AG08395 (cell line): Measurements from ENCODE around the gene SCAF11.
"Not testable (repeated sequence)": the region's sequence is repeated elsewhere in the genome, so short reads cannot be mapped to it uniquely, and the experiment has no call there.

Experiments
- DNase-seq: peaks from one replicate; pipeline ENCODE4 v3.0.0; 2012; ENCODE audit warnings: mixed read lengths, low spot score

Gene SCAF11, protein sequence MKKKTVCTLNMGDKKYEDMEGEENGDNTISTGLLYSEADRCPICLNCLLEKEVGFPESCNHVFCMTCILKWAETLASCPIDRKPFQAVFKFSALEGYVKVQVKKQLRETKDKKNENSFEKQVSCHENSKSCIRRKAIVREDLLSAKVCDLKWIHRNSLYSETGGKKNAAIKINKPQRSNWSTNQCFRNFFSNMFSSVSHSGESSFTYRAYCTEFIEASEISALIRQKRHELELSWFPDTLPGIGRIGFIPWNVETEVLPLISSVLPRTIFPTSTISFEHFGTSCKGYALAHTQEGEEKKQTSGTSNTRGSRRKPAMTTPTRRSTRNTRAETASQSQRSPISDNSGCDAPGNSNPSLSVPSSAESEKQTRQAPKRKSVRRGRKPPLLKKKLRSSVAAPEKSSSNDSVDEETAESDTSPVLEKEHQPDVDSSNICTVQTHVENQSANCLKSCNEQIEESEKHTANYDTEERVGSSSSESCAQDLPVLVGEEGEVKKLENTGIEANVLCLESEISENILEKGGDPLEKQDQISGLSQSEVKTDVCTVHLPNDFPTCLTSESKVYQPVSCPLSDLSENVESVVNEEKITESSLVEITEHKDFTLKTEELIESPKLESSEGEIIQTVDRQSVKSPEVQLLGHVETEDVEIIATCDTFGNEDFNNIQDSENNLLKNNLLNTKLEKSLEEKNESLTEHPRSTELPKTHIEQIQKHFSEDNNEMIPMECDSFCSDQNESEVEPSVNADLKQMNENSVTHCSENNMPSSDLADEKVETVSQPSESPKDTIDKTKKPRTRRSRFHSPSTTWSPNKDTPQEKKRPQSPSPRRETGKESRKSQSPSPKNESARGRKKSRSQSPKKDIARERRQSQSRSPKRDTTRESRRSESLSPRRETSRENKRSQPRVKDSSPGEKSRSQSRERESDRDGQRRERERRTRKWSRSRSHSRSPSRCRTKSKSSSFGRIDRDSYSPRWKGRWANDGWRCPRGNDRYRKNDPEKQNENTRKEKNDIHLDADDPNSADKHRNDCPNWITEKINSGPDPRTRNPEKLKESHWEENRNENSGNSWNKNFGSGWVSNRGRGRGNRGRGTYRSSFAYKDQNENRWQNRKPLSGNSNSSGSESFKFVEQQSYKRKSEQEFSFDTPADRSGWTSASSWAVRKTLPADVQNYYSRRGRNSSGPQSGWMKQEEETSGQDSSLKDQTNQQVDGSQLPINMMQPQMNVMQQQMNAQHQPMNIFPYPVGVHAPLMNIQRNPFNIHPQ (N-terminal part only)

GRCh38 chr12:45990468-45991283 lies at the start of gene SCAF11:
Gene SCAF11 (minus strand): TSS chr12:45990574. CDS start chr12:45964167, 26,407 bp downstream.
- DNase-seq = peak; percentile 99

GRCh38 chr12:46037066-46037465 lies 46.7 kb upstream of the SCAF11 start:
- not testable (repeated sequence) for DNase-seq

DNA sequence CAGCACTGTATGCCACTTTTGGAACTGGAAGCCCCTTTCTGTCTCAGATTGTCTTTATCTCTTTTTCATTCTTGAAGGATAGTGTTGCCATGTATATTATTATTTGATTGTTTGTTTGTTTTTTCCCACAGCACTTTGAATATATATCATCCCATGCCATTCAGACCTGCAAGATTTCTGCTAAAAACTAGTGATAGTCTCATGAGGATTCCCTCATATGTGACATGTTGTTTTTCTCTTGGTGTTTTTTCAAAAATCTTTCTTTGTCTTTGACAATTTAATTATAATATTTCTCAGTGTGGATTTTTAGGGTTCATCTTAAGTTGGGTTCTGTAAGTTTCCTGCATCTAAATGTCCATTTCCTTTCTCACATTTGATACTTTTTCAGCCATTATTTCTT lies 36.8 kb upstream of the SCAF11 start:
- DNase-seq = no peak

DNA sequence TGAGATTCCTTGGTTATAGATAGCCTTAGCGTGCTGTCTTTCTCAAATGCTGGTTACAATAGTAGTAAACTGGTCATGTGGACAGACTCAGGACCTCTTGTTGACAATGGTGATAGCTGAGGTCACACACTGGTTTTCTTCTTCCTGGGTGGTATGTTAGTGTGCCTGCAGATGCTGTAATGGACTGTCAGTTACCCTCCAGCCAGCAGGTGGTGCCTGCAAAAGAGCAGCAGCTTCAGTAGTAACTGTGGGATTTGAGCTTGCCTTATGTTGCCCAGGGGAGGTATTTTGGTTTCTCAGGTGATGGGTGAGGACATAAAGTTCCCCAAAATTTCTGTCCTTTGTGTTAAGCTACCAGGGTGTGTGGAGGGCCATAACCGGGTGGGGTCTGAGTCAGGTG lies 33.7 kb upstream of the SCAF11 start:
- no peak for DNase-seq

- no peak for DNase-seq
These were observed 30.4 kb upstream of the SCAF11 start for GRCh38 chr12:46020768-46021167.

GRCh38 chr12:46018712-46019111 lies 28.3 kb upstream of the SCAF11 start:
- not testable (repeated sequence) for DNase-seq

DNA sequence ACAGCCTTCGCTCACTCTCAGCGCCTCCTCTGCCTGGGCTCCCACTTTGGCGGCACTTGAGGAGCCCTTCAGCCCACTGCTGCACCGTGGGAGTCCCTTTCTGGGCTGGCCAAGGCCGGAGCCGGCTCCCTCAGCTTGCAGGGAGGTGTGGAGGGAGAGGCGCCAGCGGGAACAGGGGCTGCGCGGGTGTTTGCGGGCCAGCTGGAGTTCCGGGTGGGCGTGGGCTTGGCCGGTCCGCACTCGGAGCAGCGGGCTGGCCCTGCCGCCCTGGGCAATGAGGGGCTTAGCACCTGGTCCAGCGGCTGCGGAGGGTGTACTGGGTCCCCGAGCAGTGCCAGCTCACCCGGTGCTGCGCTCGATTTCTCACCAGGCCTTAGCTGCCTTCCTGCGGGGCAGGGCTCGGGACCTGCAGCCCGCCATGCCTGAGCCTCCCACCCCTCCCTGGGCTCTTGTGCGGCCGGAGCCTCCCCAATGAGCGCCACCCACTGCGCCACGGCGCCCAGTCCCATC lies 27.5 kb upstream of the SCAF11 start:
- DNase-seq = not testable (repeated sequence)

DNA sequence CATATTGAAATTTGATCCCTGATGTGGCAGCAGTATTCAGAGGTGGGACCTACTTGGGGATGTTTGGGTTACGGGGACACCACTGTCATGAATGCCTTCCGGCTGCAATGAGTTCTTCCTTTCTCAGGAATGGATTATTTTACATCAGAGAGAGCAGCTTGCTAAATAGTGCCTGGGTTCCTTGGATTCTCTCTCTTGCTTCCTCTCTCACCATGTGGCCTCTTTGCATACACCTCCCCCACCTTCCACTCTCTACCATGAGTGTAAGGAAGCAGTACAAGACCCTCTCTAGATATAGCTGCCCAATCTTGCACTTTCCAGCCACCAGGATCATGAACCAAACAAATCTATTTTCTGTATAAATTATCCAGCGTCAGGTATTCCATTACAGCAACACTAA lies 15.4 kb upstream of the SCAF11 start:
- no peak for DNase-seq

DNA sequence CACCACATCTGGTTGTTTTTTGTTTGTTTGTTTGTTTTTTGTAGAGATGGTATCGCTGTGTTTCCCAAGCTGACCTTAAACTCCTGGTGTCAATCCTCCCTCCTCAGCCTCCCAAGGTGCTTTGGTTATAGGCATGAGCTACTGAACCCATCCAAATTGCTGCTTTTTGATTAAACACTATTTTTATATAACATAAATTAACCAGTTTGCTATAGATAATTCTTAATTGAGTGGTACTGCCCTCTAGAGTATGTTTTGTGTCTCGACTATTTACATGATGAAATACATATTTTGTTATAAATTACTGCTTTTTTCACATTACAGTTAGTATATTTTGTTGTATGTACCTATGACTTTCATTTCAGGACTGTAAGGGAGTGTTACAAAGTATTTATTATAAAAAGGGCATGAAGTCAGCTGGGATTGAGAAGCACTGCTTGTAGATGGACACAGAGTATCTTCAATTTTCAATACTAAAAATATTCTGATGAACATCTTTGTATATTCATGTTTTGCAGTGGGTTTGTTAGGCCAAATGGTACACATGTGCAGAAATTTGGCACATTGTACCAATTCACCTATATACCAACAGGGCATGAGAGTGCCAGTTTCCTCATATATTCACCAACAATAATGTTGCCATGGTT lies 14.9 kb upstream of the SCAF11 start:
- peak; percentile 21 for DNase-seq

DNA sequence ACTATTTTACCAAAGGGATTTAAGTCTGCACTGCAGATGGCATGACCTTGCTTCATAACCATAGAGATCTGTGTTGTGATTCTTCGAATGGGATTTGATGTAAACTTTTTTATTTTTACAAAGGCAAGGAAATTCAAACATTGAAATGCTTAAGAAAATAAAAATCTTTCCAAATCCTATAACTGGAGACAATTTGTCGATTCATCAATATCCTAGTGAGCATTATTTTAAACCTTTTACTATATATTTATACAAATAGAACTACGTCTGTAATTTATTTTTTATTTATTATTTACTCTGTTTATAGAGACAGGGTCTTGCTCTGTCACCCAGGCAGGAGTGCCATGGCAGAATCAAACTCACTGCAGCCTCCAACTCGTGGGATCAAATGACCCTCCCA lies 14.3 kb upstream of the SCAF11 start:
- no peak for DNase-seq

DNA sequence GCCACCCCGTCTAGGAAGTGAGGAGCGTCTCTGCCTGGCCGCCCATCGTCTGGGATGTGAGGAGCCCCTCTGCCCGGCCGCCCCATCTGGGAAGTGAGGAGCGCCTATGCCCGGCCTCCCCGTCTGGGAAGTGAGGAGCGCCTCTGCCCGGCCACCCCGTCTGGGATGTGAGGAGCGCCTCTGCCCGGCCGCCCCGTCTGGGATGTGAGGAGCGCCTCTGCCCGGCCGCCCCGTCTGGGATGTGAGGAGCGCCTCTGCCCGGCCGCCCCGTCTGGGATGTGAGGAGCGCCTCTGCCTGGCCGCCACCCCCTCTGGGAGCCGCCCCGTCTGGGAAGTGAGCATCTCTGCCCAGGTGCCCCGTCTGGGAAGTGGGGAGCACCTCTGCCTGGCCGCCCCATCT lies 9.7 kb upstream of the SCAF11 start:
- not testable (repeated sequence) for DNase-seq

DNA sequence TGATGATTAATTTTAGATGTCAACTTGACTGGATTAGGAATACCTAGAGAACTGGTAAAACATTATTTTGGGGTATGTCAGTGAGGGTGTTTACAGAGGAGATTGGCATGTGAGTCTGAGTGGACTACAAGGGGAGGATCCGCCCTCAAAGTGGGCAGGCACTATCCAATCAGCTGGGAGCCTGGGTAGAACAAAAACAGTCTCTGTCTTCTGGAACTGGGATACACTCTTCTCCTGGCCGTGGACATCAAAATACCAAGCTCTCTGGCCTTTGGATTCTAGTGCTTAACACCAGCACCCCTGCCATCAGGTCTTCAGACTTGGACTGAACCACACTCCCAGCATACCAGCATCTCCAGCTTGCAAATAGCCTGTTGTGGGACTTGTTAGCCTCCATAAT lies 4.4 kb upstream of the SCAF11 start:
- no peak for DNase-seq

DNA sequence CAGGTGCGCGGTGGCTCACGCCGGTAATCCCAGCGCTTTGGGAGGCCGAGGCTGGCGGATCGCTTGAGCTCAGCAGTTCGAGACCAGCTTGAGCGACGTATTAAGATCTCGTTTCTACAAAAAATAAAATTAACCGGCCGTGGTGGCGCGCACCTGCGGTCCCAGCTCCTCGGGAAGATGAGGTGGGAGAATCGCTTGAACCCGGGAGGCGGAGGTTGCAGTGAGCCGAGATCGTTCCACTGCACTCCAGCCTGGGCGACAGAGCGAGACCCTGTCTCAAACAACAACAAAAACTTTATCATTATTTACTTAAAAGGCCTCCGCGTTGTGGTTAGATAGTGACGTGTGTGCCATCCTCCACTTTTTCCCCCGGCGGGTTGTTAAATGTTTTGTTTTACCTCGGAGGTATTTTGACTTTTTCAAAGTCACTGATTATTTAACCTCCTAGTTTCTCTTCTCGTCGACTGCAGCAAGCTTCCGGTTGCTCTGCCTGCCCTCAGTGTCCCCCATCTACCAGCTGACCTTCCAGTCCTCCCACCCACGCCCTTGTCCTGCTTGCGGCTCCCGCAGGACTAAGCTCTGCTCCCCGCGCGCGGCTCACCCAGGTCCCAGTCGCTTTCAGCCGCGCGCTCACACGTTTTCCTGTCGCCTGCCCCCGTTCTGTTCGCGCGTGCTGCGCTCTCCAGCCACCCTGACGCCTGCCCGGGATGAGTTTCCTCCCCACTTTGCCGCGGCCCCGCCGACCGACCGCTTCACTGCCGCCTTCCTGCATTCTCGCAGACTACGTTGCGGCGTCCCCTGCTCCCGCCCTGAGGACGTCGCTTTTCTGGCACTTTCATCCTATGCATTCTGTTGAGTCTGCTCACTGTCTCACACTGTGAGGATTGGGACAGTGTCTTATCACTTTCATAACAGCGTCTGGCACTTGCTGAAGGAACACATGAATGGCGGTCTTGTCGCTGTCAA lies 1.2 kb upstream of the SCAF11 start:
- peak; percentile 77 for DNase-seq

- DNase-seq = peak; percentile 24
These were observed 480 bp downstream of the SCAF11 start for GRCh38 chr12:45989721-45990467.

DNA sequence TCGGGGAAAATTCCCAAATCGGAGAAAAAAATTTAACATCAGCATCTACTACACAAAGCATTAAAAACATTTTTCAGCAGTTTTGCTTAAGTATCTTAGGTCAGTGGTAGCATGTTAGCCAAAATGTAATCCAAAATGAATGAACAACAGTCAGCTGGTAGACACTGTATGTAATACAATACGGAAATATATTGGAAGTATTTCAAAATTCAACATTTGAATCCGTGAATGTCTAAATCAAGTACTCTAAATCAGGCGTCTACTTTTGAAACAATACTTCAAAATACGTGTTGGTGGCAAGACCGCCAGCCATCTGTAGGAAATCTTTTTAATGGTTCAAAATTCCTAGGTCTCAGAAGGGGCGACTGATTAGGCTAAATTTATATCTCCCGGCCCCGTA lies 1.1 kb downstream of the SCAF11 start:
- DNase-seq = no peak

DNA sequence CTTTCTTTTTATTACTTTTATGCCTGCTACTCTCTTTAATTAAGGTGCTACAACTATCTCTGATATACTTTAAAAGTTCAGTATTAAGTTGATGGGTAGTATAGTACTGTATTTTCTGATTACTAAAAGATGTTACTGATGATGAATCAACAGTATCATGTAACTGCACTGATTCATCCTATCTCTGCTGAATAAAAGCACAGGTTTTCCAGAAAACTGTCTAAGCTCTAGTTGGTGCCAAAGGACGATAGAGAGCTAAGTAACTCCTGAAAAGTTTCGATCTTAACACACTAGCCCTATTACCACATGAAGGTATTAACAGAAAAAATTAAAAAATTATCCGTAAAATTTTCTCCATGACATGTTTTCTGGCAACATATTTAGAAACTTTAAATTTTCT lies 2.1 kb downstream of the SCAF11 start:
- peak; percentile 11 for DNase-seq

DNA sequence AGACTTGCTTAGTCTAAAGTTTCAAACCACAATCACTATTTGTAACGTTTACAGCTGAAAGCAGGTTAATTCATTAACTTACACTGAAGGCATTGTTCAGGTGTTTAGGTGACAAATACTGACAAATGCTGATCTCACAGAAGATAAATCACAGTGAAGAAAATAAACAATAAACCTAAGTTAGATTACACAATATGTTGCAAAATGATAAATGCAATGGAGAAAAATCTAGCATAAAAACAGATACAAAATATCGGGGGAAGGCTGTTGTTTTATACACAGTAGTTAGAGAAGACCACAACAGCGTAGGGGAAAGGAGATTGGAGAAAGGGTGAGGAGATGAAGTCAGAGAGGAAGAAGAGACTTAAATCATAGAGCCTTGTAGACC lies 3.0 kb downstream of the SCAF11 start:
- no peak for DNase-seq

DNA sequence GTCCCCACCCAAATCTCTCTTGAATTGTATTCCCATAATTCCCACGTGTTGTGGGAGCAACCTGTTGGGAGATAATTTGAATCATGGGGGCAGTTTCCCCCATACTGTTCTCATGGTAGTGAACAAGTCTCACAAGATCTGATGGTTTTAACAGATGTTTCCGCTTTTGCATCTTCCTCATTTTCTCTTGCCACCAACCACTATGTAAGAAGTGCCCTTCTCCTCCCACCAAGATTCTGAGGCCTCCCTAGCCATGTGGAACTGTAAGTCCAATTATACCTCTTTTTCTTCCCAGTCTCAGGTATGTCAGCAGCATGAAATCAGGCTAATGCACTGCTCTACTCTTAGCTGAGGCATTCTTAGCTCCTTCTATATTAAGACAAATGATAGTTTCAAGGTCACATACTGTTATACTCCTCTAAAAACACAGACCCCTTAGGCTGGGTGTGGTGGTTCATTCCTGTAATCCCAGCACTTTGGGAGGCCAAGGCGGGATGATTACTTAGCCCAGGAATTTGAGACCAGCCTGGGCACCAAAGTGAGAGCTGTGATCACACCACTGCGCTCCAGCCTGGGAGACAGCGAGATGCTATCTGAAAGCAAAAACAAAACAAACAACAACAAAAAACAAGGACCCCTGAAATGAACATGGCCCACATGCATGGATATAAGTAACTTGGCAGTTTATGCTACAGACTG lies 3.6 kb downstream of the SCAF11 start:
- DNase-seq = no peak
